Gastroesophageal sphincter (tissue), 4 donors: Measurements from ENCODE around the gene METTL6. TPM values are rescaled to one million over a fixed set of nuclear protein-coding genes. Genes with fewer than 3 reads are reported as not detected.

Source experiments
- ATAC-seq: fragments of 150-250 bp; one replicate; pipeline ENCODE4 v1.9.1; 2016; ENCODE audit warnings: mild to moderate bottlenecking, moderate library complexity
- H3K27ac ChIP-seq, 4 donors: fragments of 200-600 bp; sonication (generic) in 3 of 4; 1 replicate in 3 of 4; 2 replicates in 1 of 4; pipeline ENCODE4 v1.5.1; 2016 to 2019
- H3K27me3 ChIP-seq: fragments of 200-600 bp; sonication (generic); one replicate; pipeline ENCODE4 v1.5.1; 2019
- H3K36me3 ChIP-seq, 2 donors: fragments of 200-600 bp; sonication (generic); one replicate each; pipeline ENCODE4 v1.5.1; 2019; ENCODE audit warnings: control low read depth in 1 of 2
- H3K4me1 ChIP-seq, 3 donors: fragments of 200-600 bp; sonication (generic); 1 replicate in 2 of 3; 2 replicates in 1 of 3; pipeline ENCODE4 v1.5.1; 2016 to 2019; ENCODE audit warnings: control low read depth in 2 of 3
- H3K4me3 ChIP-seq, 2 donors: fragments of 200-600 bp; sonication (generic); one replicate each; pipeline ENCODE4 v1.5.1; 2019; ENCODE audit warnings: mild to moderate bottlenecking in 1 of 2, moderate library complexity in 1 of 2
- H3K9me3 ChIP-seq, 3 donors: fragments of 200-600 bp; sonication (generic); one replicate each; pipeline ENCODE4 v1.5.1; 2017 to 2019; ENCODE audit warnings: control low read depth in 2 of 3
- EP300 ChIP-seq: sonication (generic); formaldehyde crosslinking; IDR thresholded peaks from one replicate; pipeline ENCODE4 v1.6.1; 2017; ENCODE audit warnings: antibody characterized with exemption, mild to moderate bottlenecking
- POLR2A ChIP-seq, 2 donors: fragments of 450-650 bp; IDR thresholded peaks; one replicate each; pipeline ENCODE4 v1.6.1; 2017; ENCODE audit warnings: antibody characterized with exemption in 2 of 2, mild to moderate bottlenecking in 2 of 2, moderate library complexity in 1 of 2
- POLR2AphosphoS5 ChIP-seq: sonication (generic); formaldehyde crosslinking; IDR thresholded peaks from one replicate; pipeline ENCODE4 v1.6.1; 2017; ENCODE audit warnings: antibody characterized with exemption
- whole genome bisulfite sequencing, 2 donors: methylation state at CpG; one replicate each; pipeline ENCODE4 v1.1.5; 2018; ENCODE audit warnings: low coverage in 1 of 2; 5-methylcytosine and 5-hydroxymethylcytosine counted together
- total RNA-seq, 4 donors: library from RNA; depleted of rRNA; stranded (reverse); fragments of >200 nt; gene quantifications; one replicate each; pipeline ENCODE4 v1.1.0, GENCODE V29; 2016
- TF ChIP-seq, protein P1 (sequence below), 4 experiments: fragments of 200-600 bp in 2 of 4; fragments of 450-650 bp in 2 of 4; sonication (generic) in 1 of 4; IDR thresholded peaks; one replicate each; pipeline ENCODE4 v1.5.1; 2017 to 2019; ENCODE audit warnings: antibody characterized with exemption in 4 of 4, mild to moderate bottlenecking in 2 of 4, moderate library complexity in 2 of 4

METTL6 gene
- total RNA-seq, 4 donors from 2014 or later, result 9.0 to 17.1 (median 11.7) TPM

DNA sequence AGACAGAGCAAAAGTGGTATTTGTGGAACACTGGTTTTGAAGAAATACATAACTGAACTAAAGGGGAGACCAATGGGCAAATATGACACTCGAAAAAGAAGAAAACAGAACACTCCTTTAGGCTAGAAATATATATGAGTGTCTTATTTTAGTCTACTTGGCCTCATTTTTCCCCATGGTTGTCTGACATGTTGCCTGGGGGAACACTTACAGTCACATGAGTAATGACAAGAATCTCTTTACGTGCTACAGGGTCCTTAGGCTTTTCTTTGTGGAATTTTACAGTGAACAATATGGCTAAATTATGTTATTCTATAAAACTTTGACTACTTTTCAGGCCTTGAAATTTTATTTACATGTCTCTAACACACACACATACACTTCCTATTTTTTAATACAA is 17.6 kb downstream of the METTL6 start:
- TF ChIP-seq POLR2AphosphoS5, result no peak
- TF ChIP-seq EP300, result no peak
- TF ChIP-seq POLR2A (IDR thresholded peaks at IDR 0.05), result no peak
- TF ChIP-seq, protein P1, sequence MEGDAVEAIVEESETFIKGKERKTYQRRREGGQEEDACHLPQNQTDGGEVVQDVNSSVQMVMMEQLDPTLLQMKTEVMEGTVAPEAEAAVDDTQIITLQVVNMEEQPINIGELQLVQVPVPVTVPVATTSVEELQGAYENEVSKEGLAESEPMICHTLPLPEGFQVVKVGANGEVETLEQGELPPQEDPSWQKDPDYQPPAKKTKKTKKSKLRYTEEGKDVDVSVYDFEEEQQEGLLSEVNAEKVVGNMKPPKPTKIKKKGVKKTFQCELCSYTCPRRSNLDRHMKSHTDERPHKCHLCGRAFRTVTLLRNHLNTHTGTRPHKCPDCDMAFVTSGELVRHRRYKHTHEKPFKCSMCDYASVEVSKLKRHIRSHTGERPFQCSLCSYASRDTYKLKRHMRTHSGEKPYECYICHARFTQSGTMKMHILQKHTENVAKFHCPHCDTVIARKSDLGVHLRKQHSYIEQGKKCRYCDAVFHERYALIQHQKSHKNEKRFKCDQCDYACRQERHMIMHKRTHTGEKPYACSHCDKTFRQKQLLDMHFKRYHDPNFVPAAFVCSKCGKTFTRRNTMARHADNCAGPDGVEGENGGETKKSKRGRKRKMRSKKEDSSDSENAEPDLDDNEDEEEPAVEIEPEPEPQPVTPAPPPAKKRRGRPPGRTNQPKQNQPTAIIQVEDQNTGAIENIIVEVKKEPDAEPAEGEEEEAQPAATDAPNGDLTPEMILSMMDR (IDR thresholded peaks at IDR 0.05), result no peak
- 94 to 100% methylated on average over 2 of the region's 2 CpGs for WGBS, 2 donors

DNA sequence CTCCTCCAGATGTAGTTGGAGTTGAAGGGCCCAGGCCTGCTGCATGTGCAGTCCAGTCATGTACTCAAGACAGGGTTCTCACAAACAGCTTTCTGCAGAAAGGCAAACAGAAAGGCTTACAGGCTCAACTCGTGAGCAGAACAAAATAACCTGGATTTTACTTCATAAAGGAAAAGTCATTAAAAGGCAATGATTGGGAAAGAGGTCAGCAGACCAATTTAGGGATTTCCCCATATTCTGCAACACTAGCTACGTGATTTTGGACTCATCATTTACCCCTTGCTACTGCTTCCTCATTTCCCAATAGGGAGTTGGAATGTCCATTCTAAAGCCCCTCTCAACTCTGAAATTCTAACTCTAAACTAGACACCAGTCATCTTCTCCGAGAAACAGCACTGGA is 18.1 kb downstream of the METTL6 start:
- Histone ChIP-seq H3K9me3 (no peaks in the 10 kb centered on the region), H3K27me3 (no peaks in the 10 kb centered on the region), H3K4me1 (peaks cover 0 to 10% (median 0%) of the 10 kb centered on the region in 3 donors), H3K4me3 (no peak overlapping the region), H3K36me3 (peaks cover 5 to 58% of the 10 kb centered on the region in 2 donors), H3K27ac (no peak overlapping the region)
- WGBS, 2 donors, result 70% methylated on average over 2 of the region's 3 CpGs
- ATAC-seq, result no peak
- TF ChIP-seq POLR2AphosphoS5, result no peak
- TF ChIP-seq, protein P1 (IDR thresholded peaks at IDR 0.05), result no peak
- no peak for TF ChIP-seq POLR2A (IDR thresholded peaks at IDR 0.05)
- TF ChIP-seq EP300, result no peak

More for the DNA sequence above, 17.6 kb downstream of the METTL6 start:
- peaks cover 0 to 10% (median 0%) of the 10 kb centered on the region in 3 donors for H3K4me1 ChIP-seq
- no peak for ATAC-seq
- no peak overlapping the region for H3K27ac ChIP-seq
- no peaks in the 10 kb centered on the region for H3K9me3 ChIP-seq
- H3K36me3 ChIP-seq, result peaks cover 5 to 63% of the 10 kb centered on the region in 2 donors
- H3K4me3 ChIP-seq, result no peak overlapping the region
- H3K27me3 ChIP-seq, result no peaks in the 10 kb centered on the region

DNA sequence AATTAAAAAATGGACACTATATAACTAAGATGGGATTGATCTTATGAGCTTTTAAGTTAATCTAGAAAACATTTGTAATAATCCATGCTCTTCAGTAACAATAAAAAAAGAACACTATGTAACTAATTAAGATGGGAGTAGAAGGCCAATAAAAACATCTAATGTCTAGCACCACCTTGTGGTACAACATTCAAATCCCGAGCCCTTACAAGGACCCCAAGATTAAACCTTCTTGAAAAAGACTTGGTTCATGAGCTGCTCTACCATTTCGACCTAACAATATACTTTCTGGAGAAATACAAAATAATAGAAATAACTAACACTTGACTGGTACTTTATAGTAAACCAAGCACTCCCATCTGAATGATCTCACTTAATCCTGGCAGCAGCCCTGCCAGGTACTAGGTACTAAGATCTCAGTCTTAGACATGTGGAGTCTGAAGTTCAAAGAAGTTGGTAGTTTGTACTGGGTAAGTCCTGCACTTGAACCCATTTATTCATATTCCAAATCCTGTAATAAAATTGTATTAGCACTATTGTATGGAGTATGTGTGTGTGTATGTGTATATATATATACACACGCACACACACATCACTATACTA is 21.8 kb downstream of the METTL6 start:
- H3K4me1 ChIP-seq, result peaks cover 0 to 10% (median 0%) of the 10 kb centered on the region in 3 donors
- no peak overlapping the region for H3K4me3 ChIP-seq
- H3K9me3 ChIP-seq, result no peaks in the 10 kb centered on the region
- ATAC-seq, result no peak
- no peak for TF ChIP-seq POLR2AphosphoS5
- TF ChIP-seq, protein P1 (IDR thresholded peaks at IDR 0.05), result peak; percentile 31 to 62 (median 56)
- WGBS, 2 donors, result 39 to 45% methylated on average over 3 of the region's 3 CpGs
- H3K27me3 ChIP-seq, result no peaks in the 10 kb centered on the region
- peaks cover 0 to 21% of the 10 kb centered on the region in 2 donors for H3K36me3 ChIP-seq
- H3K27ac ChIP-seq, result no peak overlapping the region

DNA sequence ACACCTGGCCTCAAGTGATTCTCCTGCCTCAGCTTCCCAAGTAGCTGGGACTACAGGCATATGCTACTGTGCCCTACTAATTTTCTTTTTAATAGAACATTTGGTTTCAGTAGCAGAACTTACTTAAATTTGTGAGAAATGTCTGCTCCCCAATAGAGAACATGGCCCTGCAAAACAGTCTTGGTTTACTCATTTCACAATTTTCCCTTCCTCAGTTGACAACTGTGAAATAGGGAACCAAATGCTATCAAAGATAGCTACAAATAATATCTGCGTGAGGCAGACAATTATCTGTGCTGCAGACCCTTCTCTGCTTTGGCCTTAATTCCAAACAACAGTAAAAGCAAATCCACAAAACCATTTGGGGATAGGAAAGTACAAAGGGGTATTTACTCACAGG is 22.6 kb downstream of the METTL6 start:
- ATAC-seq, result no peak
- no peaks in the 10 kb centered on the region for H3K9me3 ChIP-seq
- no peak overlapping the region for H3K4me3 ChIP-seq

More for the DNA sequence above, 22.6 kb downstream of the METTL6 start:
- peaks cover 0 to 13% of the 10 kb centered on the region in 2 donors for H3K36me3 ChIP-seq
- no peak overlapping the region for H3K27ac ChIP-seq
- 50 to 100% methylated on average over 1 of the region's 1 CpG for WGBS, 2 donors
- no peak for TF ChIP-seq POLR2A (IDR thresholded peaks at IDR 0.05)
- TF ChIP-seq POLR2AphosphoS5, result no peak
- TF ChIP-seq, protein P1 (IDR thresholded peaks at IDR 0.05), result no peak
- TF ChIP-seq EP300, result no peak
- H3K27me3 ChIP-seq, result no peaks in the 10 kb centered on the region
- H3K4me1 ChIP-seq, result peaks cover 0 to 10% (median 0%) of the 10 kb centered on the region in 3 donors
